GM12891 (cell line): ENCODE measurements around the gene SASH1.

ENCODE experiments used
- POLR2A ChIP-seq: IDR thresholded peaks from 2 replicates; pipeline ENCODE4 v1.6.1; 2011; ENCODE audit warnings: low read depth, low read length, control low read depth
- POLR2AphosphoS5 ChIP-seq: IDR thresholded peaks from 2 replicates; pipeline ENCODE4 v1.6.1; 2011; ENCODE audit warnings: low read depth, low read length, control low read depth
- POU2F2 ChIP-seq: IDR thresholded peaks from 2 replicates; pipeline ENCODE4 v1.6.1; 2011; ENCODE audit warnings: low read depth, mild to moderate bottlenecking, control low read depth, low read length, moderate library complexity
- TAF1 ChIP-seq: IDR thresholded peaks from 2 replicates; pipeline ENCODE4 v1.6.1; 2011; ENCODE audit warnings: low read depth, low read length, control low read depth

GRCh38 chr6:148346681-148347440 lies 4.2 kb downstream of the SASH1 start:
- no peak for TF ChIP-seq POLR2AphosphoS5
- no peak for TF ChIP-seq POLR2A
- TF ChIP-seq POU2F2: no peak
- TF ChIP-seq TAF1: no peak
